ENCODE results near the gene PHETA1. TPM values are rescaled to one million over a fixed set of nuclear protein-coding genes. Genes with fewer than 3 reads are reported as not detected.

PHETA1 gene
- total RNA-seq, 1 donor from 2014 or later = 5.6 TPM

DNA sequence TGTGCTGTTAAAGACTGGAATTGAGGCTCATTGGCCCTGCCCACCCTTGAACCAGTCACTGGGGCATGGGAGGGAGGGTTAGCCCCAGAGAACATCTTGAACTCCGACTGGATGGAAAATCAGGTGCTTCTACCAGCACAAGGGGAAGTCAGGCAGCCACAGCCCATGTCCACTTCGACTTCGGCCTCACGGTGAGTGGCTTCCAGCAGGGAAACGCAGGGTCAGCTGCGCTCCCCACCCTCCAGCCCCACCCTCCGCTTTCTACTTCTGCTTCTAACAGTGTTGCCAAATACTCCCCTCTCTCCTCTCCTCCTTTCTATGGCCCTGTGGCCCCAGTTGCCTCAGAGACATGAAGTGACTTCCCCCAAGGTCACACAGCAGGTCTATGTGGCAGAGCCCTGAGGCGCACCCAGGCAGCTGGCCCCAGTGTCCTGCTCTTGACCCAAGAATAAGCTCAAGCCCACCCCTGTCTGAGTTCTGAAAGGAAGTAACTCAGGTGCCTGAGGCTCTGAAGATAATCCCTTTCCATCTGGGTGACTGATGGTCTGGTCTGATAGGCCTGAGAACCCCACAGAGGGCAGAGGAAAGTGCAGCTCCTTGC lies 24.9 kb upstream of the PHETA1 start:
- TF ChIP-seq POLR2A (IDR thresholded peaks at IDR 0.05) = no peak
- no peak for TF ChIP-seq POLR2AphosphoS5 (IDR thresholded peaks at IDR 0.05; ENCODE audit: insufficient read depth in 1 of 2, low read depth in 1 of 2)
- TF ChIP-seq, protein P1, sequence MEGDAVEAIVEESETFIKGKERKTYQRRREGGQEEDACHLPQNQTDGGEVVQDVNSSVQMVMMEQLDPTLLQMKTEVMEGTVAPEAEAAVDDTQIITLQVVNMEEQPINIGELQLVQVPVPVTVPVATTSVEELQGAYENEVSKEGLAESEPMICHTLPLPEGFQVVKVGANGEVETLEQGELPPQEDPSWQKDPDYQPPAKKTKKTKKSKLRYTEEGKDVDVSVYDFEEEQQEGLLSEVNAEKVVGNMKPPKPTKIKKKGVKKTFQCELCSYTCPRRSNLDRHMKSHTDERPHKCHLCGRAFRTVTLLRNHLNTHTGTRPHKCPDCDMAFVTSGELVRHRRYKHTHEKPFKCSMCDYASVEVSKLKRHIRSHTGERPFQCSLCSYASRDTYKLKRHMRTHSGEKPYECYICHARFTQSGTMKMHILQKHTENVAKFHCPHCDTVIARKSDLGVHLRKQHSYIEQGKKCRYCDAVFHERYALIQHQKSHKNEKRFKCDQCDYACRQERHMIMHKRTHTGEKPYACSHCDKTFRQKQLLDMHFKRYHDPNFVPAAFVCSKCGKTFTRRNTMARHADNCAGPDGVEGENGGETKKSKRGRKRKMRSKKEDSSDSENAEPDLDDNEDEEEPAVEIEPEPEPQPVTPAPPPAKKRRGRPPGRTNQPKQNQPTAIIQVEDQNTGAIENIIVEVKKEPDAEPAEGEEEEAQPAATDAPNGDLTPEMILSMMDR (IDR thresholded peaks at IDR 0.05) = no peak
- no peak overlapping the region for H3K27ac ChIP-seq
- no peaks in the 10 kb centered on the region for H3K9me3 ChIP-seq
- no peaks in the 10 kb centered on the region for H3K36me3 ChIP-seq
- H3K27me3 ChIP-seq = no peaks in the 10 kb centered on the region
- DNase-seq (ENCODE audit: extremely low spot score in 2 of 2) = no peak
- intact Hi-C loops (cut with DNase I) = loop anchor here (5.0 to 10.0 kb wide), 2 partner anchors 139 to 291 kb away; partner anchors contain the start of genes ACAD10 and BRAP
- H3K4me3 ChIP-seq = no peak overlapping the region
- H3K4me1 ChIP-seq = peaks cover 14% of the 10 kb centered on the region

DNA sequence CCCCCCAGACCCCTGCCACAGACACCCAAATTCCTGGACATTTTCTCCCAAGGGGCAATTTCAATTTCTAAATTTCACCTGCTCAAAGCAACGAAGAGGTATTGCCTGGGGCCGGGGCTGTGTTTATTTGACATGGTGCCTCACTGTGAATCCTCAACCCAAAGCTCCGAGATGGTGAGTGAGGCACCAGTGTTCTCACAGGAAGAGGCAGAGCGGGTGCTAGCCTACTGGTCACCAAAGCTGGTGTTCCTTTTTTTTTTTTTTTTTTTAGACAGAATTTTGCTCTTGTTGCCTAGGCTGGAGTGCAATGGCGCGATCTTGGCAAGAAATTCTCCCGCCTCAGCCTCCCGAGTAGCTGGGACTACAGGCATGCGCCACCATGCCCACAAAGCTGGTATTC lies 22.0 kb upstream of the PHETA1 start:
- H3K4me1 ChIP-seq = no peaks in the 10 kb centered on the region
- no peak overlapping the region for H3K4me3 ChIP-seq
- no peaks in the 10 kb centered on the region for H3K27me3 ChIP-seq
- no peak overlapping the region for H3K27ac ChIP-seq
- no peaks in the 10 kb centered on the region for H3K9me3 ChIP-seq
- no peak for TF ChIP-seq POLR2A (IDR thresholded peaks at IDR 0.05)
- TF ChIP-seq, protein P1 (IDR thresholded peaks at IDR 0.05) = no peak
- TF ChIP-seq POLR2AphosphoS5 (IDR thresholded peaks at IDR 0.05; ENCODE audit: insufficient read depth in 1 of 2, low read depth in 1 of 2) = no peak
- intact Hi-C loops (cut with DNase I) = loop anchor here (5.0 to 10.0 kb wide), 2 partner anchors 141 to 294 kb away; partner anchors contain the start of genes ACAD10 and BRAP
- H3K36me3 ChIP-seq = no peaks in the 10 kb centered on the region
- no peak for DNase-seq (ENCODE audit: extremely low spot score in 2 of 2)

GRCh38 chr12:111389635-111390034 lies 20.7 kb upstream of the PHETA1 start:
- DNase-seq (ENCODE audit: extremely low spot score in 2 of 2) = no peak
- no peaks in the 10 kb centered on the region for H3K36me3 ChIP-seq
- H3K4me3 ChIP-seq = no peak overlapping the region
- intact Hi-C loops (cut with DNase I) = loop anchor here (5.0 to 10.0 kb wide), 2 partner anchors 143 to 295 kb away; partner anchors contain the start of genes ACAD10 and BRAP
- no peaks in the 10 kb centered on the region for H3K4me1 ChIP-seq
- no peaks in the 10 kb centered on the region for H3K27me3 ChIP-seq
- no peak overlapping the region for H3K27ac ChIP-seq
- H3K9me3 ChIP-seq = no peaks in the 10 kb centered on the region
- TF ChIP-seq POLR2A (IDR thresholded peaks at IDR 0.05) (no peak), POLR2AphosphoS5 (IDR thresholded peaks at IDR 0.05; ENCODE audit: insufficient read depth in 1 of 2, low read depth in 1 of 2) (no peak)
- TF ChIP-seq, protein P1 (IDR thresholded peaks at IDR 0.05) = no peak

GRCh38 chr12:111387747-111388323 lies 18.9 kb upstream of the PHETA1 start:
- no peaks in the 10 kb centered on the region for H3K9me3 ChIP-seq
- no peak overlapping the region for H3K4me3 ChIP-seq
- H3K4me1 ChIP-seq = no peaks in the 10 kb centered on the region
- TF ChIP-seq POLR2A (IDR thresholded peaks at IDR 0.05) (no peak), POLR2AphosphoS5 (IDR thresholded peaks at IDR 0.05; ENCODE audit: insufficient read depth in 1 of 2, low read depth in 1 of 2) (no peak)
- TF ChIP-seq, protein P1 (IDR thresholded peaks at IDR 0.05) = no peak
- no peaks in the 10 kb centered on the region for H3K36me3 ChIP-seq
- H3K27me3 ChIP-seq = no peaks in the 10 kb centered on the region
- no peak for DNase-seq (ENCODE audit: extremely low spot score in 2 of 2)
- H3K27ac ChIP-seq = no peak overlapping the region
- intact Hi-C loops (cut with DNase I) = no loop called here

- DNase-seq (ENCODE audit: extremely low spot score in 2 of 2) = no peak
- H3K27me3 ChIP-seq = no peaks in the 10 kb centered on the region
- no peak overlapping the region for H3K27ac ChIP-seq
- no peaks in the 10 kb centered on the region for H3K4me1 ChIP-seq
- H3K36me3 ChIP-seq = no peaks in the 10 kb centered on the region
- intact Hi-C loops (cut with DNase I) = no loop called here
- TF ChIP-seq POLR2A (IDR thresholded peaks at IDR 0.05) = no peak
- no peak for TF ChIP-seq POLR2AphosphoS5 (IDR thresholded peaks at IDR 0.05; ENCODE audit: insufficient read depth in 1 of 2, low read depth in 1 of 2)
- TF ChIP-seq, protein P1 (IDR thresholded peaks at IDR 0.05) = no peak
- H3K9me3 ChIP-seq = no peaks in the 10 kb centered on the region
- H3K4me3 ChIP-seq = no peak overlapping the region
Observed at GRCh38 chr12:111386885-111387284, 18.0 kb upstream of the PHETA1 start.

Data from vagina (tissue), 2 donors.